GM18907 (cell line): ENCODE measurements around the gene CTNNA3.

Experiments used
- ATAC-seq: cut with Tn5 transposase; IDR thresholded peaks from one replicate; pipeline ENCODE4 v1.9.1; 2021; ENCODE audit warnings: mild to moderate bottlenecking, moderate library complexity; ENCODE audit not compliant: unreplicated experiment

Gene CTNNA3

GRCh38 chr10:66964946-66965345 is 731.0 kb downstream of the CTNNA3 start:
- ATAC-seq = no peak

- no peak for ATAC-seq
These were observed 737.5 kb downstream of the CTNNA3 start for GRCh38 chr10:66958466-66958865.

GRCh38 chr10:66951896-66952295 is 744.1 kb downstream of the CTNNA3 start:
- no peak for ATAC-seq

GRCh38 chr10:66943590-66943989 is 752.4 kb downstream of the CTNNA3 start:
- ATAC-seq = no peak

GRCh38 chr10:66942407-66942806 is 753.6 kb downstream of the CTNNA3 start:
- ATAC-seq = no peak

GRCh38 chr10:66941491-66941890 is 754.5 kb downstream of the CTNNA3 start:
- no peak for ATAC-seq

- no peak for ATAC-seq
These were observed 755.0 kb downstream of the CTNNA3 start for GRCh38 chr10:66940965-66941364.

- ATAC-seq = no peak
These were observed 761.3 kb downstream of the CTNNA3 start for GRCh38 chr10:66934711-66935110.

- ATAC-seq = no peak
These were observed 764.0 kb downstream of the CTNNA3 start for GRCh38 chr10:66931949-66932343.

- ATAC-seq = peak; percentile 76
These were observed 764.6 kb downstream of the CTNNA3 start for GRCh38 chr10:66931340-66931948.

GRCh38 chr10:66929375-66929774 is 766.6 kb downstream of the CTNNA3 start:
- no peak for ATAC-seq

GRCh38 chr10:66928776-66929175 is 767.2 kb downstream of the CTNNA3 start:
- no peak for ATAC-seq

GRCh38 chr10:66927971-66928770 is 767.8 kb downstream of the CTNNA3 start:
- ATAC-seq = no peak

GRCh38 chr10:66927251-66927935 is 768.6 kb downstream of the CTNNA3 start:
- ATAC-seq = no peak

GRCh38 chr10:66926841-66927240 is 769.2 kb downstream of the CTNNA3 start:
- ATAC-seq = no peak

- ATAC-seq = peak; percentile 100
These were observed 769.9 kb downstream of the CTNNA3 start, which contains the start of gene LRRTM3 for GRCh38 chr10:66925896-66926715. LRRTM3 (plus strand) TSS chr10:66926036.

GRCh38 chr10:66925373-66925772 is 770.6 kb downstream of the CTNNA3 start:
- no peak for ATAC-seq

GRCh38 chr10:66924674-66925345 is 771.2 kb downstream of the CTNNA3 start:
- no peak for ATAC-seq

GRCh38 chr10:66919248-66919647 is 776.7 kb downstream of the CTNNA3 start:
- ATAC-seq = no peak

- ATAC-seq = no peak
These were observed 778.9 kb downstream of the CTNNA3 start for GRCh38 chr10:66917104-66917503.
